ENCODE data around the gene PCDH1. TPM values are rescaled to one million over a fixed set of nuclear protein-coding genes. Genes with fewer than 3 reads are reported as not detected.

The PCDH1 gene
- total RNA-seq, 1 donor from 2014 or later = 143 TPM

- DNase-seq (ENCODE audit: low read depth, low spot score) = no peak
Observed at GRCh38 chr5:141810702-141811101, 67.5 kb downstream of the PCDH1 start.

GRCh38 chr5:141809380-141810096 is 68.7 kb downstream of the PCDH1 start:
- DNase-seq (ENCODE audit: low read depth, low spot score) = no peak

DNA sequence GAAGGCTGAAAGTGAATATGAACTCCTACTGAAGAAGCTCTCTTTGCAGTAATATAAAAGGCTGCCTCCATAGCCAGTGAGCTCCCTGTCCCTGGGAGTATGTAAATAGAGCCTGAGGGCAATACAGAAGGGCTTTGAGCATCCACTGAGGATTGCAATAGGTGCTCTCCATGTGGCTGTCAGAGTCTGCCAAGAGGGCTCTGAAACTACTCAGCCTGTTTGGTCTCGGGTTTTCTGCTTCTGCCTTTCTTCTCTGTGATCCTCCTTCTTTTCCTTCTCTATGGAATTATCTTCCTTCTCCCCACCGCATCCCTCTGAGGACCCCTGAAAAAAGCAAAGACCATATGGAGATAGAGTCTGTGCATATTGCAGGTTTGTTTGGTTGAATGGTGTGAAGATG is 69.4 kb downstream of the PCDH1 start:
- no peak for DNase-seq (ENCODE audit: low read depth, low spot score)

DNA sequence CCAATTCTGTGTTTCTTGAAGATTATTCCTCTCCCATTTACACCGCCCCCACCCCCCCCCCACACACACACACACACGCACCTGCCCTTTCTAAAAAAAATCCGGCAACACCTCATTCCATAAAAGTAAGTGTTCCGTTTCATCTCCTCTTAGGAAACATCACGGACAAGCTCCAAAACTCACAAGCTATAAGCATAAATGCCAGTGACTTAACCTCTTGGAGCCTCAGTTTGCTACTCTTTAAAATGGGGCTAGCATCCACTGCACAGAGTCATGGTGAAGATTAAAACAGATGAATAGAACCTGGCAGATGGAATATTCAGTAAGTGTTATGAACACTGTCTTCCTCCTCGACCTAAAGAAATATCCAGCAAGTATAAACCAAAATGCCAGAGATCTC is 70.5 kb downstream of the PCDH1 start:
- no peak for DNase-seq (ENCODE audit: low read depth, low spot score)

DNA sequence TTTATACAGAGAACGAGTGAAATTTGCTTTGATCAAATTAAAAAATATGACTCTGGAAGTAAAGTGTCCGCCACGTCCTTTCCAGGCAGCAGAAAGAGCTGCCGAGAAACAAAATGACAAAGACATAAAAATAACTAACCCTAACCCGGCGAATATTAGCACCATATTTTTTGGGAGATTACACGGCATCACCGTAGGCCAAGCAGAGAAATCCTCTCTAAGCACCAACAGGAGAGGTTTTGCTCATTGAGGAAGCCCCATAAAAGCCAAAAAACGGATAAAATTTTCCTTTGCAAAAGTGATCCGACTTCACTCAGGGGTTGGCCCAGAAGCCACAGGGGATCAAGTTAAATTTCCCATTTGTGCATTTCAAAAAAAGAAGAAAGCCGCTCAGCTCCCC is 70.9 kb downstream of the PCDH1 start:
- DNase-seq (ENCODE audit: low read depth, low spot score) = no peak

DNA sequence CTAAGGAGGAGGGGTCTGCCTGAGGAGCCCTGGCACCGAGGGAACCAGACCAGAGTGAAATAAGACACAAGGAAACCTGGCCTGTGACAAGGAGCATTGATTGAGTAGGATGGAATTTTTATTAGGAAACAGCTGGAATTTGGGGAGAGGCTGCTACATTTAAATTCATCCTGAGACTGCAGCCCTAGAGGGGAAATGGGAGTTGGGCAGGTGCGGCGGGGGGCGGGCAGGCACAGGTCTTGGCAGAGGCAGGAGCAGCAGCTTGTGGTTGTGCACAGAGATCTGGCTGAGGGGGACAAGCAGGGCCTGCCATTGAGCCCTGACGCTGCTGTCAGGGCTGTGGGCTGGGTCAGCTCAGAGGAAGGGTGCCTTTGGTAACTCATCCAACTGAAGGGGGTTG is 71.6 kb downstream of the PCDH1 start:
- no peak for DNase-seq (ENCODE audit: low read depth, low spot score)

- DNase-seq (ENCODE audit: low read depth, low spot score) = peak; percentile 75
Observed at GRCh38 chr5:141805874-141806595, 72.2 kb downstream of the PCDH1 start.

- no peak for DNase-seq (ENCODE audit: low read depth, low spot score)
Observed at GRCh38 chr5:141804475-141804874, 73.7 kb downstream of the PCDH1 start.

Other genes starting within 250 kb of the PCDH1 start
- gene HDAC3, start 241.6 kb downstream of the PCDH1 start, total RNA-seq = 44.7 and 57.3 TPM in 2 replicates
- gene RELL2, start 241.4 kb downstream of the PCDH1 start, total RNA-seq = 2.7 and 3.3 TPM in 2 replicates
- gene FCHSD1, start 227.0 kb downstream of the PCDH1 start, total RNA-seq = 20.0 and 22.9 TPM in 2 replicates
- gene ARAP3, start 196.2 kb downstream of the PCDH1 start, total RNA-seq = 33.8 and 43.1 TPM in 2 replicates
- 45.1 and 61.3 TPM in 2 replicates for gene DELE1, start 45.5 kb upstream of the PCDH1 start, total RNA-seq
- 12.1 and 23.0 TPM in 2 replicates for gene PCDH12, start 79.8 kb upstream of the PCDH1 start, total RNA-seq
- 77.1 and 102 TPM in 2 replicates for gene RNF14, start 90.7 kb upstream of the PCDH1 start, total RNA-seq
- gene GNPDA1, start 134.6 kb upstream of the PCDH1 start, total RNA-seq = 46.5 and 63.8 TPM in 2 replicates
- gene NDFIP1, start 230.4 kb upstream of the PCDH1 start, total RNA-seq = 36.8 and 44.9 TPM in 2 replicates